Measurements from ENCODE around the gene TNFRSF1B.

The TNFRSF1B gene

DNA sequence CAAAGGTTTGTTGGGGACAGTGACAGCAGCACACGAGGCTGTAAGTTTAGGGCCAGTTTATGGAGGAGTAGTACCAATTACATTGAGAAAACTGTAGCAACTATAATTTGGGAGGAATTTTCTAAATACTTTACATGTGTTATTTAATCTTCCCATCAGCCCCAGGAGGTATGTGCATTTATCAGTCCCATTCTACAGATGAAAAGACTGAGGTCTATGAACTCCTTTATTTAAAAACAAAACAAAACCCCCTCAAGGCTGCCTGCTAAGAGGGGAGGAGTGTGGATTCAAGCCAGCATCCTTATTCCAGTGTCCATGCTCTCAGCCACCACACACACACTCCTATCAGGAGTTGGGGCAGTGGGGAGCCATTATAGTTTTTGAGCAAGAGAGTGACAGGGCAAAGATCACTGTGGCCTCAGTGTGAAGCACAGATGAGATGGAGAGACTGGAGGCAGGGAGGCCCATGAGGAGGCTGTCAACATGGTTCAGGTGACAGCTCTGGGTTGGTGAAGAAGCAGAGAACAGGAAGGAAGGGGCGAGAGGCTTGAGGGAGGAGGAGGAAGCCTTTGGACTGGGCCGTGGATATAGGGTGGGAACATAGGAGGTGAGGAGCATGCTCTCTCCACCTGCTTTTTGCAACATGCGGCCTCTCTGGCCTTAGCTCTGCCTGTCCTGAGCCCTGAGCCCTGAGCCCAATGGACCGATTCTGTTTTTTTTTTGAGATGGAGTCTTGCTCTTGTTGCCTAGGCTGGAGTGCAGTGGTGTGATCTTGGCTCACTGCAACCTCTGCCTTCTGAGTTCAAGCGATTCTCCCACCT, 9.7 kb downstream of the TNFRSF1B start:
- DNase-seq: no peak

DNA sequence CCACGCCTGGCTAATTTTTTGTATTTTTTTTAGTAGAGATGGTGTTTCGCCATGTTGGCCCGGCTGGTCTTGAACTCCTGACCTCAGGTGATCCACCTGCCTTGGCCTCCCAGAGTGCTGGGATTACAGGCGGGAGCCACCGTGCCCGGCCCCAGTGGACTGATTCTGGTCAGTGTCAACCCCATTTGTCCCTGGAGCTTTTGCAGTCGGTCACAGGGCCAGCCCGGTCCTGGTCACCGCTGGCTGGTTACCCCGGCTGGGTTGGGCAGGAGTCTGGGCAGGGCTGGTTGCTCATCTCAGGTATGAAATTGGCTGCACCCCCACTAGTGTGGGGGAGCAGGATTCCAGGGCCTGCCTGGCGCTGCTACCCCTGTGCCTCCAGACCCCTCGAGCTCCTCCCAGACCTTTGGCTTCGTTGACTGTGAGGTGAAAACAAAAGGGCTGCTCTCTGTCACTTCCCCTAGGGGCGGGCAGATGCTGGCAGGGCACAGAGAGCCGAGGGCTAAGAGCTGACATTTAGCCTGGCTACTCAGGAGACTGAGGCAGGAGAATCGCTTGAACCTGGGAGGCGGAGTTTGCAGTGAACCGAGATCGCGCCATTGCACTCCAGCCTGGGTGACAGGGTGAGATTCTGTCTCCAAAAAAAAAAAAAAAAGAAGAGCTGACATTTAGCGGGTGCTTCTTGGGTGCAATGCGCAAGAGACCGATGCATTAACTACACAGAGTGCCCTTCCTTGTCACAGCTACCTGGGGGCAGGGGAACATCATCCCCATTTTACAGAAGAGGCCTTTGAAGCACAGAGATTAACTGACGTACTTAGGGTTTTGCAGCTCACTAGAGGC, 10.6 kb downstream of the TNFRSF1B start:
- DNase-seq: no peak

DNA sequence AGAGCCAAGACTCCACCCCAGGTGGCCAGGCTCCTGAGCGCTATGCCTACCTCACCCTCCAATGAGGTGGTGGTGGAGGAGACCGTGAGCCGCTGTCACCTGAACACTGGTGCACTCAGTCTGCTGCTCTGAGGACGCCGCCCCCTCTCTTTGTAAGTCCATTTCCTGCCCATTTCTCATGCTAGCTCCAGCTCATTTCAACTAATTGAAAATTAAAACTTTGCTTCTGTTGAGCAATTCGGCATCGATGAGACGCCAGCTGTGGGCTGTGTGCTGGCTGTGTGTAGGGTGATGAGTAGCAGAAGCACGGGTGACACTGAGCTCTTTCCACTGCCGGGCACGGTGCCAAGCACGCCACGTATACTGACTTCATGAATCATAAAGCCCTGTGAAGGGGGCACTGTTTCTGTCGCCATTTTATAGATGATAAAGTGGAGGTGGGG, 11.2 kb downstream of the TNFRSF1B start:
- DNase-seq: peak; percentile 54

DNA sequence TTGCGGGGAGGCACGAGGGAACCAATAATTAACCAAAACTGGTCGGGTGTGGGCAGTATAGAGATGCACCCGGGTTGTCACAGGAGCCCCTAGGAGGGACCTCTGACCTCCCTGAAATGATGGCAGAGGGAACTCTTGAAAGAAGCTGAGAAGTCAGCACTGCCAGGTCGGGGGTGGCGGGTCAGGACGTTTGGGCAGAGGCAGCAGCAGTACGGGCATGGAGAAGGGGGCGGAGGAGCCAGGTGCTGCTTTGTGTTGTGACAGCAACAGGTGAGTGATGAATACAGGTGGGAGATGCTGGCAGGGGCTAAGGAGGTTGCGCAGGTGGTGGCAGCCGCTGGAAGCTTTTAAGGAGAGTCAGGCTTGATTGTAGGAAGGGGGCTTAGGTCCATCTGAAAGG, 11.7 kb downstream of the TNFRSF1B start:
- DNase-seq: no peak

DNA sequence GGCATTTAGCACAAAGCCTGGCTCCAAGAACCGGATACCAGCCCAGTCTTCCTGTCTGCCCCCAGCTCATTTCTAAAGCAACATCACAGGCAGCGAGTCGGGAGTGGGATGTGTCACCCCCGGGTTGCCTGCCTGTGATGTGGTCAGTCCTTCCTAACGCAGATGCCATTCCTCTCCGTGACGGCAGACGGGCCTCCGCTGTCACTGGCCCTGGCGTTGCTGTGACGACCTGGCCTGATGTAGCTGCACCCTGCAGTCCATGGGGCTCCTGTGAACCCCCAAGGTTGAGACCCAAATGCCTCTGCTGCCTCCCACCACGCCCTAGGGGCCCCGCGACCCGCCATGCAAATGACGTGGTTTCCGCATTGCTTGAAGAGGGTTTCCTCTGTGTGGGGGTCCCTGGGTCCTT, 12.3 kb downstream of the TNFRSF1B start:
- DNase-seq: no peak

DNA sequence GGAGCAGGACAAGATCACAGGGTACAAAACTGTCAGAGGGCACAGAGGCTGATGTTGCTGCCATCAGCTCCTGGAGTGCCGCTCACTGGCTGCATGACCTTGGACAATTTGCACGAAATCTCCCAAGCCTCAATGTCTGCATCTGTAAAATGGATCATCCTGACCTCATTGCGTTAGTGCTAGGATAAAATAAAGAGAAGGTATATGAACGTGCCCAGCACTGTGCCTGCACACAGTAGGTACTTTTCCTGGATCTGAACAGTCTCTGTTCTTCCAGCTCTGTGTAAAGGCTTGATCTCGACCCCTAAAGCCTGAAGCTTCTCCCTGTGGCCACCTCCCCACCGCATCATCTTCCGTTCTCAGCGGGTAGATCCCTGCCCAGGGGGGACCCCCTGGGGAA, 12.9 kb downstream of the TNFRSF1B start:
- no peak for DNase-seq

DNA sequence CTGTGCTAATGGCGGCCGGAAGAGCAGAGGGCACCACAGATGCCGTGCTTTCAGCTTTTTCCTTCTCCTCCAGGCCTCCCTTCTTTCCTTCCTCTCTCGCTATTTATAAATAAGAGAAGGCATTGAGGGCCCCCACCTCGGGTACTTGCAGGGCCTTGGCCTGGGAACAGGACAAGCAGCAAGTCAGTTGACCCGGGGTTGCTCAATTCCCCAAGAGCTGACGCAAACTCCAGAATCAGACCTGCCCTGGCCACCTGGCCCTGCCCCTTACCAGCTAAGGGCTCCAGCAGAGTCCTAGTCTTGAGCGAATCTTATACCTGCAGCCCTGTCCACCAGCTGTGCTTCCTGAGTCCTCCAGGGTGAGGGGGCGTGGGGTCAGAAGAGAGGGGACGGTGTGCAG, 13.5 kb downstream of the TNFRSF1B start:
- DNase-seq: no peak

DNA sequence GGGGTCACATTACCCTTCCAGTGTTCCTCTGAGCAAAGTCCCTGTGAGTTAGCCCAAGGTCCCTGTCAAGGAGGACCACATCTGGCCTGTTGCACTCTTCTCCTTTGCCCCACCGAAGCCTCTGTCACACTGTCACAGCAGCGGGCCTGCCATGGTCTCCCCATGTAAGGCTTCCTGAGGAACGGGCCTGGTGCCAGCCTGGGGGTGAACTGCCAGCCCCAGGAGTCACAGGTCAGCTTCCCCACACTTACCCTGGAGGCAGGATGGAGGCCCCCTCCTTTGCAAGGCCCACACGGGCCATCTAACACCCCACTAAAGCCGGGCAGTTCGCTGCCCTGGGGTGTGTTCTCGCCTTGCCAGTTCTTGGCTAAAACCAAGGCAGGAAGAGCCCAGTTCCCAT, 14.1 kb downstream of the TNFRSF1B start:
- DNase-seq: no peak

DNA sequence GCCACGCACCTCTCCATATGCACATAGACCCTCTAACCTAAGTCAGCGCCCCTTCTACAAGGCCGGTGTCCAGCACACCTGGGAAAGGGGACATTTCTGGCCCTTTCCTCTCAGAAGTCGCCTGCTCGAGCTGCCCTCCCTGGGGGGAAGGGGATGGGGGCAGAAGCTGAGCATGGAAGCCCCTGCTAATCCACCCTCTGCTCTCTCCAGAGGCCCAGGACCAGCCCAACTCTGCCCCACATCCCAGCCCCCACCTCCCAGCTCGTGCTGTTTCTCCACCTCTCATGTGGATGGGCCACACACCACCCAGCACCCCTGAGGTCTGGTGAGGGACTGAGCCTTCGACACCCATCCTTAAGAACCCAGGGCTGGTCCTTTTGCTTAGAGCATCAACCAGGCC, 14.8 kb downstream of the TNFRSF1B start:
- DNase-seq: no peak

DNA sequence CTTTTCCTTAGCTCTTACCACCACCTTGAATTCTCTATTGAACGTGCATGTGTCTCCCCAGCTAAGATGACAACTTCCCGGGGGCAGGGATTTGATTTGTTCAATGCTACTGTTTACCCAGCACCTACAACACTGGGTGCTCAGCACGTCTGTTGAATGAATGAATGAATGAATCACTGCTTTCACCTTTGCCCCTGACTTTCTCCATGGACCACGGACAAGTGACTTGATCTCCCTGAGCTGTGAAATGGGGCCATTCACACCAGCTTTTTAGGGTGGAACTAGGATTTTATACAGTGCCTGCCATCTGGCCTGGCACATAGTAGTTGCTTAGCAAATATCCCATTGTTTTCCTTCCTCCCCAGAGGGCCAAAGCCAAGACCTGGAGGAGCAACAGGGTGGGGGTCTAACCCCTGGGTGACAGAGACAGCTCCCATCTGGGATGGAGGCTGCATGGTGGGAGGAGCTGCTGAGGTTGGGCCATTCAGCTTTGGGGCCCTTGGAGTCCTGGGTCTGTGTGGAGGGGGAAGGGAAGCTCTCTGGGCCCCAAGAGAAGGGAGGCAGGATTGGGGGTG, 15.7 kb downstream of the TNFRSF1B start:
- no peak for DNase-seq

DNA sequence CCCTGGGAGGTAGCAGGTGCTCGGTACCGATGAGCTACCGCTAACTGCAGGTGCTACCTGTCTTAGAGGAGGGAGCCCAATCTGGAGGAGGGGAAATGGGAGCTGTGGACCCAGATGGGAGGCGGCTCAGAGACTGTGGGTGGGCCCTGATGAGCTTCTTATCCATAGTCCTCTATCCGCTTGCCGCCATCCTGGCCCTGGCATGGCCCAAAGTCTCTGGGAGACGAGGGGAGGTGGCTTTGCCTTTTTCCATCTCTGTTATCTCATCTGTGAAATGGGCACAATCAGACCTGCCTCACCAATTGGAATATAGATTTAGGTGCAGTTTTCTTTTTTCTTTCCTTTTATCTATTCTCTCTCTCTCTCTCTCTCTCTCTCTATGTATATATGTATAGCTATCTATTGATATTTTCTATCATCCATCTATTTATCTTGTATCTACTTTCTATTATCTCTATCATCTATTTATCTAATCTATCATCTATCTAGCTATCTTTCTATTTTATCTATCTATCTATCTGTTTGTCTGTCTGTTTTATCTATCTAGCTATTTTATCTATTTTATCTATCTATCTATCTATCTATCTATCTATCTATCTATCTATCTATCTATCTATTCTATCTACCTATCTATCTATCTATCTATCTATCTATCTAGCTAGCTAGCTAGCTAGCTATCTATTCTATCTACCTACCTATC, 16.5 kb downstream of the TNFRSF1B start:
- DNase-seq: no peak

DNA sequence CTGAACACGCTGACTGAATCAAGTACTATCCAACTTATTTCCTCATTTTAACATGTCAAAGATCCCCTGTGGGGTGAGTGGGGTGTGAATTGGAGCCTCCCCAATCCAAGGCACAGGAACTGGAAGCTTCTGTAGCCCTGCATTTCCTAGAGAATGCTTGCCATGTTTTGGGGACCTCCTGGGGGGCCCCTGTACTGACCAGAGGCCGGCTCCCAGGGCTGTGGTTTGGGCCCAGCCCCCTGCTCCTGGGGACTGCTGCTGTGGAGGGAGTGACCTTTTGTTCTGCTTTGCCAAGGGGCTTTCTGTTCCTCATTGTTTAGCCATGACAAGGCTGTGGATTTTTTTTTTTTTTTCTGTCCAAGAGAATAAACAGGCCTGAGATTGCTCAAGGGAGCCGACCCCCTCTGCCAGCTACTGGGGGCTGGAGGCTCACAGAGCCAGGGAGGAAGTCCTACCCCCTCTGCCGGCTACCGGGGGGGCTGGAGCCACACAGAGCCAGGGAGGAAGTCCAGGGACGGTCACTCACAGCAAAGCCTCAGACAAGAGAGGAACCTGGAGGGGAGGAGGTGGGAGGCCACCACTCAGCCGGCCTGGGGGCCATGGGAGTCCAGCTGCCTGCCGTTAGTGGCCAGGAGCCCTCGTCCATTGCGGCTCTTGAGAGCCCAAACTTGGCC, 17.4 kb downstream of the TNFRSF1B start:
- no peak for DNase-seq

DNA sequence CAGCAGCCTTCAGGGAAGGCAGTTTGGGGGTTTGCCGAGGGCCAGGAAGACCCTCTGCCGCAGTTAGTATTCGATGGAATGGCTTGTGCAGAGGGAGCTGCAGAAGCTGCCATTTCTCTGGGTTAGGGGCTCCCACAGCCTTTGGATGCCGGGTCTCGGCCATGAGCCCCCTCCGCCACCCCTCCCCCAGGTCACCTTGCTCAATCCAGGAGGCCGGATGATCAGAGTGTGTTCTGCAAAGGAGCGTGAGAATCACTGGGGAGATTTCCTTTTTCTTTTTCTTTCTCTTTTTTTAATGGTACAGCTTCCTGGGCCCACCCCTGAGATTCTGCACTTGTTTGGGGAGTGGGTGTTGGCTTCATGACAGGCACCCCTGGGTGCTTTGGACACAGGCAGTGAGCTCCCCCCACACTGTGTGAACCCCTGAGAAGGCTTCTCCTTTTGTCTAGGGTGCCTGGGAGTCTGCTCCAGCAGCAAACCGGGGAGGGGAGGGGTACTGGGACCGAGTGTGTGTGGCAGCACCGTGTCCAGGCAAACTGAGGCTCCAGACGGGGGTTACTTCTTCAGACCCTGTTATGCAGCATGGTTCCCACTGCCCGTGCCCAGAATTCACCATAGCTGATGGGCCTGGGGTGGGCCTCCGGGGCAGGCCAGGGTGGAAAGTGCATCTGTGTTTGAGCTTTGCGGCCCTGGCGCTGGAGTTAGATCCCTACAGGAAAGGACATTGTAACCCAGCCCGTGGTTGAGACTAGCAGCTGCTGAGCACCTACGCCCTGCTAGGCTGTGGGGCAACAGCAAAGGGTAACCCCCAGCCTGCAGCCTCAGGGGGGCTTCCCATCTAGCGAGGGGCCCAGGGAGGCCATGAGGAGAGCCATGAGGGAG, 18.5 kb downstream of the TNFRSF1B start:
- DNase-seq: no peak

DNA sequence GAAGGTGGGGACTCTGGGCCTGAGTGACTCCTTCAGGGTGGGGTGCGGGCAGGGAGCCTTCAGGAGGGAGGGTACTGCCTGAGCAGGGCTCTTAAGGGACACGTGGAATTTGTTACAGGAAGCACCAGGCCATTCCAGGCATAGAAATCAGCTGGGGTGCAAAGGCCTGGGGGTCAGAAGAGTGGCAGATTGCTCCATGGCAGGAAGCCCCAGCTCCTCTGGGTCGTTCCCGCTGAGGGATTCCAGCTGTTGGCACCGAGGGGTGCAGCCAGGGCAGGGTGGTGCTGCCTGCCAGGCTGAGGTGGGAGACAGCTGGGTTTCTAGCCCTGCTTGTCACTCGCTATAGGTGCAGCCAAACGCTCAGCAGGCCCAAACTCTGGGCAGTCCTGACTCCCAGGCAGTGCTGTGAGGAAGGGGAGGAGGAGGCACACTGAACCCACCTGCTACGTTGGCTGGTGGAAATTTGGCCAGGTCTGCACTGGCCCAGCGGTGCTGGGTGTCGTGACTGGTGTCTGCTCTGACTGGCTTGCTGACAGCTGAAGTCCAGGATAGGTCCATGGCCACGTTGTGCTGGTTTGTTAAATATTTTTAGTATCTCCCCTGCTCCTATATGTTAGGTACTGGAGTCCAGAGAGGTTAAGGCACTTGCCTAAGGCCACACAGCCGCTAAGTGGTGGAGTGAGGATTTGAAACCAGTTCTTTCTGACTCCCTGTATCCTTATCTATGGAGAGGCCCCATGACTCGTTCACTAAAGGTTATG, 19.3 kb downstream of the TNFRSF1B start:
- no peak for DNase-seq

DNA sequence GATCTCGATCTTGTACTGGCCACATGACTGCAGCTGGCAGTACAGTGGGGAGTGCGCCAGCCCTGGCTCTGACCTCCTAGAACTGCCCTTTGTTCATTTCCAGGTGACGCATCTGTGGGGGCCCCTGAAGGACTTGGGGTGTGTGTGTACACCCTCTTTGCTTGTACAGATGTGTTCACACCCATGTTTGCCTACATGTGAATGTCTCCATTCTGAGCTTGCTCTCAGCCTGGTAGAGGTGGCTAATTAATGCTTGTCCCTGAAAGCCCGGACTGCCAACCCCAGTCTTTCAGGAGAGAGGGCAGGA, 19.8 kb downstream of the TNFRSF1B start:
- no peak for DNase-seq

DNA sequence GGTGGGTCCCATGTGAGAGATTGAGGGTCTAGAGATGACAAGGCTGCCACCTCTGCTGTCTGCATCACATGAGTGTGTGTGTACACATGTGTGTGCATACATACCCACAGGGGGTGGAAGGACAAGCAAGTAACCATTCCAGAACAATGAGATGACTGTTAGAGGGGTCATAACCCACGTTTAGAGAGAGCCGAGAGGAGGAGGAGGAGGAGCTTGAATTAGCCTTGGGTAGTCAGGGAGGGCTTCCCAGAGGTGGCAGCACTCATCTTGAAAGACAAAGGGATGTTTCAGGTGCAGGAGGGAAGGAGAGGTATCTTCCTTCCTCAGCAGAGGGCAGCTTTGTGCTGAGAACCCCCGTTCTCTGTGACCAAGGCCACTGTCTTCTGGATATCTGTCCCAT, 21.3 kb downstream of the TNFRSF1B start:
- no peak for DNase-seq

DNA sequence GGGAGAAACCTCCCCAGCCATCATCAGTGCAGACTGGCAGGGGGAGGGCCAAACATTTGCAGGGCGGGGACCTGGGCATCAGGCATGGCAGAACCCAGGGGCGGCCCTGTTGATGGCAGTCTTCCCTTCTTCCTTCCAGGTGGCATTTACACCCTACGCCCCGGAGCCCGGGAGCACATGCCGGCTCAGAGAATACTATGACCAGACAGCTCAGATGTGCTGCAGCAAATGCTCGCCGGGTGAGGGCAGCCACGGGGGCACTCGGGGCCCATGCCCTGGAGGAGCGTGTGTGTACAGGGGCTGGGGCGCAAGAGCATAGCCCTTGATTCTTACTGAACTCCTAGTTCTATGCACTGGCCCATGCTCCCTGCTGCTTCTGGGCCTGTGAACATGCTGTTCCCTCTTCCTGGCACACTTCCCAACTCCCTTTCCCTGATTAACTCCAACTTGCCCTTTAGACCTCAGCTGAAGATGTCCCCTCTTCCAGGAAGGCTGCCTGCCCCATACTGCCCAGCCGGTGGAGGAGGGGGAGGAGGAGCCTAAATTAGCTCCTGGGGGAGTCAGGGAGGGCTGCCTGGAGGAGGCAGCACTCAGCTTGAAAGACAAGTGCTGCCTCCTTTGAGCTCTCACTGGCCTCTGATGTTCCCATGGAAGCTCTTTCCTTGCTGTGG, 22.0 kb downstream of the TNFRSF1B start:
- DNase-seq: no peak

DNA sequence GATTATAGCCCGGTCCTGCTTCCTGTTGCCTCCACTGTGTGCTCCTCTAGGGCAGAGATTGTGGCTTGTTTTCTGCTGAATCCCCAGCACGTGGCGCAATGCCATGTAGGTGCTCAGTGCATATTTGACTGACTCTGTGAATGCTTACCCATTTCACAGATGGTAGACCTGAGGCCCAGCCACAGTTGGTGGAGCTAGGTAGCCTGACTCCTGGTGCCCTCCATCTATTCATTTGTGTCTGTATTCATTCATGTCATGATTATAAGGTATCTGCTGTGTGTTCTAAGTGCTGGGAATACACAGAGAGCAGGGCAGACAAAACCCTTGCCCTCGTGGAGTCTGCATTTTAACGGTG, 22.5 kb downstream of the TNFRSF1B start:
- DNase-seq: no peak

DNA sequence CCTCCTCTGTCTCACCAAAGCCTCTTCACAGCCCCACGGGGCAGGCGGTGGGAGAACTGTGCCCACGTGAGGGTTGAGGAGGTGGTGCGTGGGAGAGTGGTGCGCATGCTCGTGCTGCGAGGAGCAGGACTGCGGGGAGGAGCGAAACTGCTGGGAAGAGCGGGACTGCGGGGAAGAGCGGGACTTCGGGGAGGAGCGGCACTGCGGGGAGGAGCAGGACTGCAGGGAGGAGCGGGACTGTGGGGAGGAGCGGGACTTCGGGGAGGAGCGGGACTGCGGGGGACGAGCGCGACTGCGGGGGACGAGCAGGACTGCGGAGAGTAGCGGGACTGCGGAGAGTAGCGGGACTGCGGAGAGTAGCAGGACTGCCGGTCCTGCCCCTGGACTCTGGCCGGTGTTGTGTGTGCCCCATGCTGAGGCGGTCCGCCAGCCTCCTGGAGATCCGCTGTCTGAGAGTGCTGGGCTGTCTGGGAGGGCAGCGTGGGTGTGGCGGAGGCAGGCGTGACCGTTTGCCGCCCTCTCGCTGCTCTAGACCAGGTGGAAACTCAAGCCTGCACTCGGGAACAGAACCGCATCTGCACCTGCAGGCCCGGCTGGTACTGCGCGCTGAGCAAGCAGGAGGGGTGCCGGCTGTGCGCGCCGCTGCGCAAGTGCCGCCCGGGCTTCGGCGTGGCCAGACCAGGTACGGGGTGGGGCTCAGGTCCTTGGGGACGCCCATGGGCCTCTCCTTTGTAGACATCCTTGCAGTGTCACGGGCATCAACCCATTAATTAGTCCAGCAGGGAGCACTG, 24.6 kb downstream of the TNFRSF1B start:
- peak; percentile 10 for DNase-seq

Data from NCI-H2029 (cell line).